ENCODE measurements around the gene CLMP.

GRCh38 chr11:123062158-123062891, 132.7 kb downstream of the CLMP start:
- TF ChIP-seq CTCF (IDR thresholded peaks at IDR 0.05) (no peak), EZH2 (IDR thresholded peaks at IDR 0.05; ENCODE audit: borderline replicate concordance, insufficient read depth, low read depth, low read length, poor library complexity, severe bottlenecking) (no peak)

Measured in B cell (primary cell).